ENCODE measurements around the gene PPP2R3B.

The PPP2R3B gene

DNA sequence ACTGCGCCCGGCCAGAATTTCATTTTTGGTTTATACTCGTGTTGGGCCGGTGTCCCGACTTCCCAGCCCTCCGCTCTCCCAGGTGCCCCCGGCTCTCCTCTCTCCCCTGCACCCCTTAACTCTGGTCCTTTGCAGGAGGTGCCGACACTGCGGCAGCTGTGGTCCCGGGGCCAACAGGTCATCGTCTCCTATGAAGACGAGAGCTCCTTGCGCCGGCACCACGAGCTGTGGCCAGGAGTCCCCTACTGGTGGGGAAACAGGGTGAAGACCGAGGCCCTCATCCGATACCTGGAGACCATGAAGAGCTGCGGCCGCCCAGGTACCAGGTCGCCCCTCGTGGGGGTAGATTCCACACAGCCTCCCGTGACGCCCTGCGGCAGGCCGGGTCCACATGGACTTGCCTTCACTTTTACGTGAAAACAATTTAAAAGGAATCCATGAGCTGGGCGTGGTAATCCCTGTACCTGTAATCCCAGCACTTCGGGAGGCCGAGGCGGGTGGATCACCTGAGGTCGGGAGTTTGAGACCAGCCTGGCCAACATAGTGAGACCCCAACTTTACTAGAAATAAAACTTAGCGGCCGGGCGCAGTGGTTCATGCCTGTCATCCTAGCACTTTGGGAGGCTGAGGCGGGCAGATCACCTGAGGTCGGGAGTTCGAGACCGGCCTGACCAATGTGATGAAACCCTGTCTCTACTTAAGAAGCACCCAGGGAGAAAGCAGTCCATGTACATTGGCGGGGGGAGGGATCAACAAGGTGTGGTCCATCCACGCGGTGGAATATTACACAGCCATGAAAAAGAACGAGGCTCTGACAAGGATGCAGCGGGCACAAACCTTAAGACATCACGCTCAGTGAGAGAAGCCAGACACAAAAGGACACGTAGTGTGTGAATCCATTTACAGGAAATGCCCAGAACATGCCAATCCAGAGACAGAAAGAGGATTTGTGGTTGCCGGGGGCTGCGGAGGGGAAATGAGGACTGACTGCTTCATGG, 93.5 kb downstream of the PPP2R3B start:
- no peak for DNase-seq

DNA sequence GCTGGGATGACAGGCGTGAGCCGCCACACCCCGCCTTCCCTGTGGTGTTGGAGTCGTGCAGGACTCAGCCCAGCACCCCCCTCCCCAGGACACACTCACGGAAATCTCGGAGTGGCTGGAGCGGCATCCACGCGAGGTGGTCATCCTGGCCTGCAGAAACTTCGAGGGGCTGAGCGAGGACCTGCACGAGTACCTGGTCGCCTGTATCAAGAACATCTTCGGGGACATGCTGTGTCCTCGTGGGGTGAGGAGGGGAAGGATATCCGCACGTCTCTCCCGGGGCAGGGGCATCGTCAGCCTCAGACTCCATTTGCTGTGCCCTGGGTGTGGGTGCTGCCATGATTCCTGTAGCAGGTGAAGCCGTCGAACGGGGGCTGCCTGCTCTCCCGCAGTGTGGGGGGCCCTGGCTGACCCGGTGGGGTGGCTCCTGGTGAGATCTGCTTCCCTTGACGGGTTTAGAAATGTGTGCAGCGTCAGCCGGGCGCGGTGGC, 95.3 kb downstream of the PPP2R3B start:
- no peak for DNase-seq

DNA sequence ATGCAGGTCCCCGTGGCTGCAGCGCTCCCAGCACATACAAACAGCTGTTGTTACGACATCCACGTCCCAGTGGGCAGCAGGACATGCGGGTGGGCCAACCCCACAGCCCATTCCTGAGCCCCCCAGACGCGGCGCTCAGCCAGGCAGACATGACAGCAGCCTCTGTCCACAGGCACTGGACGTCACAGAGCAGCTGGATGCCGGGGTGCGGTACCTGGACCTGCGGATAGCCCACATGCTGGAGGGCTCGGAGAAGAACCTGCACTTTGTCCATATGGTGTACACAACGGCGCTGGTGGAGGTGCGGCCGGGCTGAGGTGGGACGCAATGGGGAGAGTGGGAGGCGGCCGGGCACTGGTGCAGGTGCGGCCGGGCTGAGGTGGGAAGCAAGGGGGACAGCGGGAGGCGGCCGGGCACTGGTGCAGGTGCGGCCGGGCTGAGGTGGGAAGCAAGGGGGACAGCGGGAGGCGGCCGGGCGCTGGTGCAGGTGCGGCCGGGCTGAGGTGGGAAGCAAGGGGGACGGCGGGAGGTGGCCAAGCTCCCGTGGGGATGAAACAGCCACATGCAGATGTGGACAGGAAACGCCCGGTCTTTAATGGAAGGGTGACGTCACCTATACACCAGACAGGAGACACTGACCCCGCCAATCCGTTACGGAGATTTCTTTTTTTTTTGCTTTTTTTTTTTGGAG, 96.1 kb downstream of the PPP2R3B start:
- no peak for DNase-seq

DNA sequence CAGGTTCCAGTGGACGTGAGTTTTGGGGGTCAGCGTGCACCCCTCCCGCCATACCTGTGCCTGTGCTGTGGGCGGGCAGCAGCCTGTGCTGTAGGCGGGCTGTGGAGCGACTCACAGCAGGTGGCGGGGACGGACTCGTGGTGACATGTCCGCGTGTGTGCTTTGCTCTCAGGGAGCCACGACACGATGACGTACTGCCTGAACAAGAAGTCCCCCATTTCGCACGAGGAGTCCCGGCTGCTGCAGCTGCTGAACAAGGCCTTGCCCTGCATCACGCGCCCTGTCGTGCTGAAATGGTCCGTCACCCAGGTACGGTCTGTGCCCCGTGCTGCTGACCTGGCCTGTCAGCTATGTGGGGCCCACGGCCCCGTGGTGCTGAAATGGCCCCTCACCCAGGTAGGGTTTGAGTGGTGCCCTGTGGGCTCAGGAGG, 98.1 kb downstream of the PPP2R3B start:
- DNase-seq, result no peak

DNA sequence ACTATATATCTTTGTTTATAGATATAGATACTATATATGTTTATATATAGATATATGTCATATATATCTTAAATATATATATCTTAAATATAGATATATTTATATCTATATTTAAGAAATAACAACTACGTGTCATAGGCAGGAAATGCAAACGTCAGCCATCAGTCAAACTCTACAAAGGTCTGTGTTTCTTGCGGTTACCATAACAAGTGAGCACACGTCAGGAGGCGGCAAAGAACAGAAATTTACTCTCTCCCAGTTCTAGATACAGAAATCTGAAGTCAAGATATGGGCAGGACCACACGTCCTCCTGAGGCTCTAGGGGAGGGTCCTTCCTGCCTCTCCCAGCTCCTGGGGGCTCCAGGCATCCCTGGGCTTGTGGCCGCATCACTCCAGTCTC, 99.0 kb downstream of the PPP2R3B start:
- no peak for DNase-seq

DNA sequence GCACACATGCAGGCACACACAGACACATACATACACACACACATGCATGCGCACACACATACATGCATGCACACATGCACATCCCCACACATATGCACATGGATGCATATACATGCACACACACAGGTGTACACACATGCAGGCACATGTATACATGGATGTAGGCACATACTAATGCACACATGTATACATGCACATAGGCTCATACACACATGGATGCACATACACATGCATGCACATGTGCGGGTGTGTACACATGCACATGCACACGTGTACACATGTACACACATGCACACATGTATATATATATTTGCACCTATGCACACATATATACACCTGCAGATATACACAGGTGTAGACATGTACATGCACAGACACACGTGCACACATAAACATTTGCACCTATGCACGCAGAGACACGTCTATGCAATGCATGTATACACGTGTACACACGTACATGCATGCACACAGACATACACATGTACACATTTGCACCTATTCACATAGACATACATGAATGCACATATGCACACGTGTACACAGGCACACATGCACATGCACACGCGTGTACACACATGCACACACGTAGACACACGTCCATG, 101.5 kb downstream of the PPP2R3B start:
- DNase-seq, result no peak
